SJSA1 (cell line): Measurements from ENCODE around the gene POU5F2. TPM values are rescaled to one million over a fixed set of nuclear protein-coding genes. Genes with fewer than 3 reads are reported as not detected.

Experiments
- DNase-seq, 2 experiments: peaks; one replicate each; pipeline ENCODE4 v3.0.0-alpha.2; 2015 to 2020; ENCODE audit warnings: low spot score in 2 of 2, low read depth in 1 of 2
- H3K27ac ChIP-seq: fragments of 250-450 bp; sonication (Bioruptor Pico); 2 replicates; pipeline ENCODE4 v1.5.1; 2020; ENCODE audit warnings: mild to moderate bottlenecking, moderate library complexity
- H3K27me3 ChIP-seq: fragments of 250-450 bp; sonication (Bioruptor Pico); replicated peaks from 2 replicates; pipeline ENCODE4 v1.5.1; 2020; ENCODE audit warnings: mild to moderate bottlenecking, moderate library complexity
- H3K36me3 ChIP-seq: fragments of 250-450 bp; sonication (Bioruptor Pico); 2 replicates; pipeline ENCODE4 v1.5.1; 2020; ENCODE audit warnings: mild to moderate bottlenecking
- H3K4me1 ChIP-seq: fragments of 250-450 bp; sonication (Bioruptor Pico); replicated peaks from 2 replicates; pipeline ENCODE4 v1.6.1; 2021; ENCODE audit warnings: mild to moderate bottlenecking
- H3K4me3 ChIP-seq: fragments of 250-450 bp; sonication (Bioruptor Pico); 2 replicates; pipeline ENCODE4 v1.5.1; 2020; ENCODE audit warnings: mild to moderate bottlenecking
- H3K9me3 ChIP-seq: fragments of 250-450 bp; sonication (Bioruptor Pico); replicated peaks from 2 replicates; pipeline ENCODE4 v1.5.1; 2020; ENCODE audit warnings: mild to moderate bottlenecking
- total RNA-seq: library from RNA; depleted of rRNA; stranded (reverse); fragments of >200 nt; shearing (Covaris generic); gene quantifications from 2 replicates; pipeline ENCODE4 v1.2.3, GENCODE V29; 2014; rRNA removed

The POU5F2 gene, protein sequence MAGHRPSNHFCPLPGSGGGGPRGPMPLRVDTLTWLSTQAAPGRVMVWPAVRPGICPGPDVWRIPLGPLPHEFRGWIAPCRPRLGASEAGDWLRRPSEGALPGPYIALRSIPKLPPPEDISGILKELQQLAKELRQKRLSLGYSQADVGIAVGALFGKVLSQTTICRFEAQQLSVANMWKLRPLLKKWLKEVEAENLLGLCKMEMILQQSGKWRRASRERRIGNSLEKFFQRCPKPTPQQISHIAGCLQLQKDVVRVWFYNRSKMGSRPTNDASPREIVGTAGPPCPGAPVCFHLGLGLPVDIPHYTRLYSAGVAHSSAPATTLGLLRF
- 0.26 and 0.34 TPM in 2 replicates for total RNA-seq

GRCh38 chr5:93741136-93741811 is at the start of gene POU5F2:
Gene POU5F2, minus strand, starts transcription at chr5:93741600. Its CDS starts 37 bp downstream, at chr5:93741563.
- Histone ChIP-seq H3K4me1 (no peaks in the 10 kb centered on the region), H3K27me3 (no peaks in the 10 kb centered on the region), H3K36me3 (no peaks in the 10 kb centered on the region), H3K27ac (no peak within 1 kb of the TSS), H3K4me3 (no peak within 1 kb of the TSS), H3K9me3 (no peaks in the 10 kb centered on the region)
- no peak for DNase-seq

- DNase-seq = no peak
- H3K27ac ChIP-seq = no peak overlapping the region
- H3K27me3 ChIP-seq = no peaks in the 10 kb centered on the region
- H3K36me3 ChIP-seq = no peaks in the 10 kb centered on the region
- no peak overlapping the region for H3K4me3 ChIP-seq
- peaks cover 3% of the 10 kb centered on the region; the same call in 1 of the 2 replicates for H3K4me1 ChIP-seq
- H3K9me3 ChIP-seq = no peaks in the 10 kb centered on the region
Observed at GRCh38 chr5:93790401-93790800, 49.0 kb upstream of the POU5F2 start.

DNA sequence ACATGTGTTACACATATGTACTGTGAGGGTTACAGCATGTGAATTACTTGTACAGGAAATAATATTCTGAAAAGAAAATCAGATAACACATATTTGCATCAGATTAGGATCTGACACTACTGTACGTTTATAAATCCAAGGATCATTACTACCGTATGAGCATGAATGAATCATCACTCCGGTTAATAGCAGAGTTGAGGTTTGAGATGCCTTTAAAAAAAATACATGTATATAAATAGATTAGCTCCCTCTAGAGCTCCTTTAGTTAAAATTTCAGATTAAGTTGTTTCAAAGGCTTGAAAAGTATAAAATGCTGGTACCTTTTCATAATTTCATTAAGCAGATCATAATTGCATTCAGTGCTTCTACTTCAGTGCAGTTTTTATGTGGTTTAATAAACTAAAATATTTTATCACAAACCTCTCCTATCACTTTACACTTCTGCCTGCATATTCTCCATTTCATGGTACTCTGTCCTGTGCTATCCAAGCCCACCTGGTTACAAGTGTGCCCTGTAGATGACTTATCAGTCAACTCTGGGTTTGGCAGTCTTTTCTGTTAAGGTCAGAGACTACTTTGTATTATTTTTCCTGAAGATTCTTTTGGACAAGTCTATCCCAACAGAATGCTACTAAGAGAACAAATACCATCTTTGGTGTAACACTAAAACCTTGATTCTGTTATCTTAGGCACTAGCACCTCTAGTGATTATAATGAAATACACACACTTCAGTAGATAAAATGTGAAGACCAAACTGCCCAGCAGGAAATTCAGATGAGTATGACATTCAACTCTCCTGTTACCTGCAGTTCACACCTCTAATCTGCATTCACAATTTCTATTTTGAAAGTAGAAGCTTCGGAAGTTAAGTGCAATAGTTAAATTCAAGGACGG is 48.0 kb upstream of the POU5F2 start:
- no peaks in the 10 kb centered on the region for H3K9me3 ChIP-seq
- DNase-seq = peak in 1 of 2 experiments; percentile 15
- no peak overlapping the region for H3K27ac ChIP-seq
- no peaks in the 10 kb centered on the region for H3K36me3 ChIP-seq
- H3K27me3 ChIP-seq = no peaks in the 10 kb centered on the region
- peaks cover 3% of the 10 kb centered on the region; the same call in 1 of the 2 replicates for H3K4me1 ChIP-seq
- H3K4me3 ChIP-seq = no peak overlapping the region

- Histone ChIP-seq H3K4me1 (peaks cover 3% of the 10 kb centered on the region; the same call in 1 of the 2 replicates), H3K9me3 (no peaks in the 10 kb centered on the region), H3K4me3 (no peak overlapping the region), H3K36me3 (no peaks in the 10 kb centered on the region), H3K27me3 (no peaks in the 10 kb centered on the region), H3K27ac (no peak overlapping the region)
- DNase-seq = no peak
Observed at GRCh38 chr5:93787598-93787997, 46.2 kb upstream of the POU5F2 start.

GRCh38 chr5:93785475-93785874 is 44.1 kb upstream of the POU5F2 start:
- no peaks in the 10 kb centered on the region for H3K27me3 ChIP-seq
- no peak for DNase-seq
- no peaks in the 10 kb centered on the region for H3K36me3 ChIP-seq
- H3K4me3 ChIP-seq = no peak overlapping the region
- no peak overlapping the region for H3K27ac ChIP-seq
- no peaks in the 10 kb centered on the region for H3K9me3 ChIP-seq
- peaks cover 3% of the 10 kb centered on the region; the same call in 1 of the 2 replicates for H3K4me1 ChIP-seq

- DNase-seq = no peak
- no peaks in the 10 kb centered on the region for H3K36me3 ChIP-seq
- H3K4me1 ChIP-seq = no peaks in the 10 kb centered on the region
- H3K27me3 ChIP-seq = no peaks in the 10 kb centered on the region
- H3K27ac ChIP-seq = no peak overlapping the region
- no peak overlapping the region for H3K4me3 ChIP-seq
- no peaks in the 10 kb centered on the region for H3K9me3 ChIP-seq
Observed at GRCh38 chr5:93782978-93783377, 41.6 kb upstream of the POU5F2 start.

GRCh38 chr5:93777620-93778019 is 36.2 kb upstream of the POU5F2 start:
- DNase-seq = no peak
- H3K27me3 ChIP-seq = no peaks in the 10 kb centered on the region
- H3K27ac ChIP-seq = no peak overlapping the region
- H3K9me3 ChIP-seq = no peaks in the 10 kb centered on the region
- no peaks in the 10 kb centered on the region; the same call in 1 of the 2 replicates for H3K36me3 ChIP-seq
- no peaks in the 10 kb centered on the region for H3K4me1 ChIP-seq
- no peak overlapping the region for H3K4me3 ChIP-seq

DNA sequence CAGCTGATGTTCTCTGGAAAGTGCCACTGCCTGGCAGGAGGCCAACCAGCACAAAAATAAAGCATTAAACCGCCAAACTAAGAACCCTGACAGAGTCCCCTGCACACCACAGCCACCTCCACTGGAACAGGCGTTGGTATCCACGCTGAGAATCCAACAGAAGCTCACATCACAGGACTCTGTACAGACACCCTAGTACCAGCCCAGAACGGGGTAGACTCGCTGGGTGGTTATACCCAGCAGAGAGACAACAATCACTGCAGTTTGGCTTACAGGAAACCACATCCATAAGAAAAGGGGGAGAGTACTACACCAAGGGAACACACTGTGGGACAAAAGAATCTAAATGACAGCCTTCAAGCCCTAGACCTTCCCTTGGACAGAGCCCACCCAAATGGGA is 15.0 kb upstream of the POU5F2 start:
- DNase-seq = no peak
- no peak overlapping the region for H3K27ac ChIP-seq
- peaks cover 2% of the 10 kb centered on the region; the same call in 1 of the 2 replicates for H3K9me3 ChIP-seq
- H3K27me3 ChIP-seq = no peaks in the 10 kb centered on the region
- no peaks in the 10 kb centered on the region for H3K36me3 ChIP-seq
- no peaks in the 10 kb centered on the region for H3K4me1 ChIP-seq
- no peak overlapping the region for H3K4me3 ChIP-seq

- Histone ChIP-seq H3K27ac (no peak overlapping the region), H3K4me1 (no peaks in the 10 kb centered on the region), H3K4me3 (no peak overlapping the region), H3K9me3 (peaks cover 2% of the 10 kb centered on the region; the same call in 1 of the 2 replicates), H3K27me3 (no peaks in the 10 kb centered on the region), H3K36me3 (no peaks in the 10 kb centered on the region)
- no peak for DNase-seq
Observed at GRCh38 chr5:93755716-93756115, 14.3 kb upstream of the POU5F2 start.

DNA sequence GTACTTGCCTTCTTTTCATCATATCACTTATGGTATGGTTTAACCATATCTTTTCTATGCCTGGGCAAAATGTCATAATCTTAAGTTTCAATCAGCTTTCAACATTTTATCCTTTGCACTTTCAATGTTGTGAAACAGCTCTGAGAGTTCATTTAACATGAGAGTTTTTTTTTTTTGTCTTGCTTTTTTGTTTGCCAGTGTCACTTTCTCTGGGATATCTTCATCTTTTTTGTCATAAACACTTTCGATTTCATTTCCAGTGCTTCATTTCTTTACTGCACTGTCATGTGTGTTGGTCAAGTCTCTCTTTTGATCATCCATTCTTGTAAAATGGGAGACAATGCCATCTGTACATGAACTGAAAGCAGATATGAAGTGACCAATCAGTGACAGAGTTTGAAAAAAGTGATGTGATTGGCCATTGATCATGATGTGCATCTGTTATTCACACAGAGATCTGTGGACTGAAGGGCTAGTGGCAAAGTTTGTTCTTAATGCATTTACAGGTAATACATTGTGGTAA is 7.5 kb upstream of the POU5F2 start:
- DNase-seq = no peak
- Histone ChIP-seq H3K4me1 (peaks cover 5% of the 10 kb centered on the region; the same call in 1 of the 2 replicates), H3K9me3 (no peaks in the 10 kb centered on the region), H3K36me3 (no peaks in the 10 kb centered on the region), H3K4me3 (no peak overlapping the region), H3K27ac (no peak overlapping the region), H3K27me3 (no peaks in the 10 kb centered on the region)

GRCh38 chr5:93746406-93747056 is 5.1 kb upstream of the POU5F2 start:
- H3K27me3 ChIP-seq = no peaks in the 10 kb centered on the region
- no peak overlapping the region for H3K27ac ChIP-seq
- no peak for DNase-seq
- no peaks in the 10 kb centered on the region for H3K36me3 ChIP-seq
- H3K4me3 ChIP-seq = no peak overlapping the region
- H3K4me1 ChIP-seq = peaks cover 5% of the 10 kb centered on the region; the same call in 1 of the 2 replicates
- H3K9me3 ChIP-seq = no peaks in the 10 kb centered on the region

GRCh38 chr5:93736284-93736683 is 5.1 kb downstream of the POU5F2 start:
- Histone ChIP-seq H3K36me3 (no peaks in the 10 kb centered on the region), H3K27ac (no peak overlapping the region), H3K4me3 (no peak overlapping the region), H3K4me1 (no peaks in the 10 kb centered on the region), H3K9me3 (no peaks in the 10 kb centered on the region), H3K27me3 (no peaks in the 10 kb centered on the region)
- DNase-seq = no peak

- no peak for DNase-seq
- H3K27me3 ChIP-seq = no peaks in the 10 kb centered on the region
- H3K27ac ChIP-seq = no peak overlapping the region
- H3K9me3 ChIP-seq = no peaks in the 10 kb centered on the region
- H3K36me3 ChIP-seq = no peaks in the 10 kb centered on the region
- H3K4me1 ChIP-seq = no peaks in the 10 kb centered on the region
- no peak overlapping the region for H3K4me3 ChIP-seq
Observed at GRCh38 chr5:93735378-93735777, 6.0 kb downstream of the POU5F2 start.
